WTC11 (cell line): ENCODE data around the gene MOV10L1. TPM values are rescaled to one million over a fixed set of nuclear protein-coding genes. Genes with fewer than 3 reads are reported as not detected.

Experiments used
- ATF1 ChIP-seq: sonication (generic); formaldehyde crosslinking; IDR thresholded peaks from 2 replicates; pipeline ENCODE4 v1.8.1; 2023; ENCODE audit warnings: mild to moderate bottlenecking, moderate library complexity, missing genetic modification reagents
- E2F1 ChIP-seq: sonication (generic); formaldehyde crosslinking; IDR thresholded peaks from 2 replicates; pipeline ENCODE4 v1.8.0; 2022; ENCODE audit warnings: mild to moderate bottlenecking, missing genetic modification reagents
- ELF4 ChIP-seq: sonication (generic); formaldehyde crosslinking; IDR thresholded peaks from 2 replicates; pipeline ENCODE4 v1.8.1; 2022; ENCODE audit warnings: low read depth, mild to moderate bottlenecking, moderate library complexity, missing genetic modification reagents
- ESRRA ChIP-seq: sonication (generic); formaldehyde crosslinking; IDR thresholded peaks from 2 replicates; pipeline ENCODE4 v1.8.1; 2022; ENCODE audit warnings: mild to moderate bottlenecking, missing genetic modification reagents, borderline replicate concordance
- FOXP1 ChIP-seq: sonication (generic); formaldehyde crosslinking; IDR thresholded peaks from 2 replicates; pipeline ENCODE4 v1.8.0; 2022; ENCODE audit warnings: missing genetic modification reagents, mild to moderate bottlenecking, moderate library complexity, borderline replicate concordance
- FOXP4 ChIP-seq: sonication (generic); formaldehyde crosslinking; IDR thresholded peaks from 2 replicates; pipeline ENCODE4 v1.8.0; 2022; ENCODE audit warnings: mild to moderate bottlenecking, missing genetic modification reagents
- GRHL2 ChIP-seq: fragments of 250-450 bp; sonication (Bioruptor Pico); IDR thresholded peaks from 2 replicates; pipeline ENCODE4 v1.8.0; 2022; ENCODE audit warnings: mild to moderate bottlenecking, moderate library complexity; ENCODE audit not compliant: insufficient replicate concordance, severe bottlenecking
- HMGA2 ChIP-seq: fragments of 250-450 bp; sonication (Bioruptor Pico); IDR thresholded peaks from 2 replicates; pipeline ENCODE4 v1.4.0; 2021; ENCODE audit warnings: mild to moderate bottlenecking, moderate library complexity
- HMGXB4 ChIP-seq: sonication (generic); formaldehyde crosslinking; IDR thresholded peaks from 2 replicates; pipeline ENCODE4 v1.8.1; 2023; ENCODE audit warnings: mild to moderate bottlenecking, moderate library complexity, missing genetic modification reagents
- IRF2 ChIP-seq: sonication (generic); formaldehyde crosslinking; IDR thresholded peaks from 2 replicates; pipeline ENCODE4 v1.8.0; 2022; ENCODE audit warnings: low read depth, missing genetic modification reagents, borderline replicate concordance
- KAT7 ChIP-seq: sonication (generic); formaldehyde crosslinking; IDR thresholded peaks from 2 replicates; pipeline ENCODE4 v1.8.1; 2023; ENCODE audit warnings: missing genetic modification reagents, mild to moderate bottlenecking, borderline replicate concordance
- MAX ChIP-seq: sonication (generic); formaldehyde crosslinking; IDR thresholded peaks from 2 replicates; pipeline ENCODE4 v1.8.0; 2022; ENCODE audit warnings: mild to moderate bottlenecking, missing genetic modification reagents
- MLX ChIP-seq: sonication (generic); formaldehyde crosslinking; IDR thresholded peaks from 2 replicates; pipeline ENCODE4 v1.8.1; 2023; ENCODE audit warnings: mild to moderate bottlenecking, missing genetic modification reagents, moderate library complexity
- SMAD4 ChIP-seq: sonication (generic); formaldehyde crosslinking; IDR thresholded peaks from 2 replicates; pipeline ENCODE4 v1.8.0; 2022; ENCODE audit warnings: mild to moderate bottlenecking, missing genetic modification reagents
- SOX15 ChIP-seq: fragments of 250-450 bp; sonication (Bioruptor Pico); IDR thresholded peaks from 2 replicates; pipeline ENCODE4 v1.9.0; 2021; ENCODE audit warnings: mild to moderate bottlenecking
- ZNF263 ChIP-seq: sonication (generic); formaldehyde crosslinking; IDR thresholded peaks from 2 replicates; pipeline ENCODE4 v1.8.1; 2022; ENCODE audit warnings: low read depth, mild to moderate bottlenecking, moderate library complexity, missing genetic modification reagents
- total RNA-seq: library from RNA; stranded (reverse); gene quantifications from 3 replicates; pipeline ENCODE4 v1.2.3, GENCODE V29; 2021
- TF ChIP-seq, protein P1 (sequence below): sonication (generic); formaldehyde crosslinking; IDR thresholded peaks from 2 replicates; pipeline ENCODE4 v1.8.0; 2022; ENCODE audit warnings: missing genetic modification reagents
- TF ChIP-seq, protein P2 (sequence below): sonication (generic); formaldehyde crosslinking; IDR thresholded peaks from 2 replicates; pipeline ENCODE4 v1.8.1; 2023; ENCODE audit warnings: mild to moderate bottlenecking, missing genetic modification reagents
- TF ChIP-seq, protein P3 (sequence below): sonication (generic); formaldehyde crosslinking; IDR thresholded peaks from 2 replicates; pipeline ENCODE4 v1.8.0; 2023; ENCODE audit warnings: mild to moderate bottlenecking, missing genetic modification reagents
- TF ChIP-seq, protein P4 (sequence below): sonication (generic); formaldehyde crosslinking; IDR thresholded peaks from 2 replicates; pipeline ENCODE4 v1.8.1; 2022; ENCODE audit warnings: mild to moderate bottlenecking, moderate library complexity, missing genetic modification reagents
- TF ChIP-seq, protein P5 (sequence below): fragments of 250-450 bp; sonication (Bioruptor Pico); IDR thresholded peaks from 2 replicates; pipeline ENCODE4 v1.8.0; 2021; ENCODE audit warnings: mild to moderate bottlenecking

The MOV10L1 gene
- total RNA-seq, 1 experiment from 2014 or later: not detected

GRCh38 chr22:50200461-50201190 lies 110.8 kb downstream of the MOV10L1 start, which contains the start of gene SELENOO (continued):
- TF ChIP-seq, protein P1, sequence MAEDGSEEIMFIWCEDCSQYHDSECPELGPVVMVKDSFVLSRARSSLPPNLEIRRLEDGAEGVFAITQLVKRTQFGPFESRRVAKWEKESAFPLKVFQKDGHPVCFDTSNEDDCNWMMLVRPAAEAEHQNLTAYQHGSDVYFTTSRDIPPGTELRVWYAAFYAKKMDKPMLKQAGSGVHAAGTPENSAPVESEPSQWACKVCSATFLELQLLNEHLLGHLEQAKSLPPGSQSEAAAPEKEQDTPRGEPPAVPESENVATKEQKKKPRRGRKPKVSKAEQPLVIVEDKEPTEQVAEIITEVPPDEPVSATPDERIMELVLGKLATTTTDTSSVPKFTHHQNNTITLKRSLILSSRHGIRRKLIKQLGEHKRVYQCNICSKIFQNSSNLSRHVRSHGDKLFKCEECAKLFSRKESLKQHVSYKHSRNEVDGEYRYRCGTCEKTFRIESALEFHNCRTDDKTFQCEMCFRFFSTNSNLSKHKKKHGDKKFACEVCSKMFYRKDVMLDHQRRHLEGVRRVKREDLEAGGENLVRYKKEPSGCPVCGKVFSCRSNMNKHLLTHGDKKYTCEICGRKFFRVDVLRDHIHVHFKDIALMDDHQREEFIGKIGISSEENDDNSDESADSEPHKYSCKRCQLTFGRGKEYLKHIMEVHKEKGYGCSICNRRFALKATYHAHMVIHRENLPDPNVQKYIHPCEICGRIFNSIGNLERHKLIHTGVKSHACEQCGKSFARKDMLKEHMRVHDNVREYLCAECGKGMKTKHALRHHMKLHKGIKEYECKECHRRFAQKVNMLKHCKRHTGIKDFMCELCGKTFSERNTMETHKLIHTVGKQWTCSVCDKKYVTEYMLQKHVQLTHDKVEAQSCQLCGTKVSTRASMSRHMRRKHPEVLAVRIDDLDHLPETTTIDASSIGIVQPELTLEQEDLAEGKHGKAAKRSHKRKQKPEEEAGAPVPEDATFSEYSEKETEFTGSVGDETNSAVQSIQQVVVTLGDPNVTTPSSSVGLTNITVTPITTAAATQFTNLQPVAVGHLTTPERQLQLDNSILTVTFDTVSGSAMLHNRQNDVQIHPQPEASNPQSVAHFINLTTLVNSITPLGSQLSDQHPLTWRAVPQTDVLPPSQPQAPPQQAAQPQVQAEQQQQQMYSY (CRISPR knock-in tag): no peak
- TF ChIP-seq FOXP1 (no peak), ATF1 (CRISPR knock-in tag) (no peak), MLX (CRISPR knock-in tag) (no peak), IRF2 (CRISPR knock-in tag) (no peak), MAX (CRISPR knock-in tag) (no peak; the same call in 1 of the 2 replicates), ELF4 (CRISPR knock-in tag) (no peak), ESRRA (CRISPR knock-in tag) (no peak), FOXP4 (CRISPR knock-in tag) (no peak), ZNF263 (CRISPR knock-in tag) (no peak), SOX15 (CRISPR knock-in tag) (no peak), HMGA2 (no peak), HMGXB4 (CRISPR knock-in tag) (no peak), SMAD4 (CRISPR knock-in tag) (no peak), KAT7 (CRISPR knock-in tag) (no peak), E2F1 (CRISPR knock-in tag) (0 out of 2 replicates have a peak, but pooled peaks have one; percentile 4), GRHL2 (CRISPR knock-in tag) (no peak)
- TF ChIP-seq, protein P2, sequence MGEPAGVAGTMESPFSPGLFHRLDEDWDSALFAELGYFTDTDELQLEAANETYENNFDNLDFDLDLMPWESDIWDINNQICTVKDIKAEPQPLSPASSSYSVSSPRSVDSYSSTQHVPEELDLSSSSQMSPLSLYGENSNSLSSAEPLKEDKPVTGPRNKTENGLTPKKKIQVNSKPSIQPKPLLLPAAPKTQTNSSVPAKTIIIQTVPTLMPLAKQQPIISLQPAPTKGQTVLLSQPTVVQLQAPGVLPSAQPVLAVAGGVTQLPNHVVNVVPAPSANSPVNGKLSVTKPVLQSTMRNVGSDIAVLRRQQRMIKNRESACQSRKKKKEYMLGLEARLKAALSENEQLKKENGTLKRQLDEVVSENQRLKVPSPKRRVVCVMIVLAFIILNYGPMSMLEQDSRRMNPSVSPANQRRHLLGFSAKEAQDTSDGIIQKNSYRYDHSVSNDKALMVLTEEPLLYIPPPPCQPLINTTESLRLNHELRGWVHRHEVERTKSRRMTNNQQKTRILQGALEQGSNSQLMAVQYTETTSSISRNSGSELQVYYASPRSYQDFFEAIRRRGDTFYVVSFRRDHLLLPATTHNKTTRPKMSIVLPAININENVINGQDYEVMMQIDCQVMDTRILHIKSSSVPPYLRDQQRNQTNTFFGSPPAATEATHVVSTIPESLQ (CRISPR knock-in tag): no peak
- TF ChIP-seq, protein P3, sequence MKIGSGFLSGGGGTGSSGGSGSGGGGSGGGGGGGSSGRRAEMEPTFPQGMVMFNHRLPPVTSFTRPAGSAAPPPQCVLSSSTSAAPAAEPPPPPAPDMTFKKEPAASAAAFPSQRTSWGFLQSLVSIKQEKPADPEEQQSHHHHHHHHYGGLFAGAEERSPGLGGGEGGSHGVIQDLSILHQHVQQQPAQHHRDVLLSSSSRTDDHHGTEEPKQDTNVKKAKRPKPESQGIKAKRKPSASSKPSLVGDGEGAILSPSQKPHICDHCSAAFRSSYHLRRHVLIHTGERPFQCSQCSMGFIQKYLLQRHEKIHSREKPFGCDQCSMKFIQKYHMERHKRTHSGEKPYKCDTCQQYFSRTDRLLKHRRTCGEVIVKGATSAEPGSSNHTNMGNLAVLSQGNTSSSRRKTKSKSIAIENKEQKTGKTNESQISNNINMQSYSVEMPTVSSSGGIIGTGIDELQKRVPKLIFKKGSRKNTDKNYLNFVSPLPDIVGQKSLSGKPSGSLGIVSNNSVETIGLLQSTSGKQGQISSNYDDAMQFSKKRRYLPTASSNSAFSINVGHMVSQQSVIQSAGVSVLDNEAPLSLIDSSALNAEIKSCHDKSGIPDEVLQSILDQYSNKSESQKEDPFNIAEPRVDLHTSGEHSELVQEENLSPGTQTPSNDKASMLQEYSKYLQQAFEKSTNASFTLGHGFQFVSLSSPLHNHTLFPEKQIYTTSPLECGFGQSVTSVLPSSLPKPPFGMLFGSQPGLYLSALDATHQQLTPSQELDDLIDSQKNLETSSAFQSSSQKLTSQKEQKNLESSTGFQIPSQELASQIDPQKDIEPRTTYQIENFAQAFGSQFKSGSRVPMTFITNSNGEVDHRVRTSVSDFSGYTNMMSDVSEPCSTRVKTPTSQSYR (CRISPR knock-in tag): peak; percentile 48; the same call in 1 of the 2 replicates
- TF ChIP-seq, protein P4, sequence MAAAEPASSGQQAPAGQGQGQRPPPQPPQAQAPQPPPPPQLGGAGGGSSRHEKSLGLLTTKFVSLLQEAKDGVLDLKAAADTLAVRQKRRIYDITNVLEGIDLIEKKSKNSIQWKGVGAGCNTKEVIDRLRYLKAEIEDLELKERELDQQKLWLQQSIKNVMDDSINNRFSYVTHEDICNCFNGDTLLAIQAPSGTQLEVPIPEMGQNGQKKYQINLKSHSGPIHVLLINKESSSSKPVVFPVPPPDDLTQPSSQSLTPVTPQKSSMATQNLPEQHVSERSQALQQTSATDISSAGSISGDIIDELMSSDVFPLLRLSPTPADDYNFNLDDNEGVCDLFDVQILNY (CRISPR knock-in tag): no peak
- TF ChIP-seq, protein P5, sequence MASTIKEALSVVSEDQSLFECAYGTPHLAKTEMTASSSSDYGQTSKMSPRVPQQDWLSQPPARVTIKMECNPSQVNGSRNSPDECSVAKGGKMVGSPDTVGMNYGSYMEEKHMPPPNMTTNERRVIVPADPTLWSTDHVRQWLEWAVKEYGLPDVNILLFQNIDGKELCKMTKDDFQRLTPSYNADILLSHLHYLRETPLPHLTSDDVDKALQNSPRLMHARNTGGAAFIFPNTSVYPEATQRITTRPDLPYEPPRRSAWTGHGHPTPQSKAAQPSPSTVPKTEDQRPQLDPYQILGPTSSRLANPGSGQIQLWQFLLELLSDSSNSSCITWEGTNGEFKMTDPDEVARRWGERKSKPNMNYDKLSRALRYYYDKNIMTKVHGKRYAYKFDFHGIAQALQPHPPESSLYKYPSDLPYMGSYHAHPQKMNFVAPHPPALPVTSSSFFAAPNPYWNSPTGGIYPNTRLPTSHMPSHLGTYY (CRISPR knock-in tag): no peak
